Fibroblast of the conjunctiva (primary cell): ENCODE results near the gene SSTR5.
"Not testable (repeated sequence)": the region's sequence is repeated elsewhere in the genome, so short reads cannot be mapped to it uniquely, and the experiment has no call there.

Experiments
- DNase-seq: peaks from one replicate; pipeline ENCODE4 v3.0.0-alpha.2; 2010; ENCODE audit warnings: low read depth

Gene SSTR5

GRCh38 chr16:1090620-1091587 lies 18.4 kb downstream of the SSTR5 start:
- no peak for DNase-seq

DNA sequence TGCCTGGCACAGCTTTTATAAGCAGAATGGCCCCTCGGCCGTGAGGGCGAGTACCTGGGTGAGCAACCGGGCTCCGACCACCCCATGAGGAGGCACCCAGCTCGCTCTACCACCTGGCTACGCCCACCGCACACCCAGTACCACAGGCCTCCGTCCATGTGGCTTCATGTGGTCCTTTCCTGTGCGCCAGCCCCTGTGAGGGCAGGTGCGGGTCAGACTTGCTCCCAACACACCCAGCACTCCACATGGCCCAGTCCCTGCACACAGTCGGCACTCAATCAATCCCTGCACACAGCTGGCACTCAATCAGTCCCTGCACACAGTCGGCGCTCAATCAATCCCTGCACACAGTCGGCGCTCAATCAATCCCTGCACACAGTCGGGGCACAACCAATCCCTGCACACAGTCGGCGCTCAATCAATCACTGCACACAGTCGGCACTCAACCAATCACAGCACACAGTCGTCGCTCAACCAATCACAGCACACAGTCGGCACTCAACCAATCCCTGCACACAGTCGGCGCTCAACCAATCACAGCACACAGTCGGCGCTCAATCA lies 19.5 kb downstream of the SSTR5 start:
- DNase-seq: no peak

DNA sequence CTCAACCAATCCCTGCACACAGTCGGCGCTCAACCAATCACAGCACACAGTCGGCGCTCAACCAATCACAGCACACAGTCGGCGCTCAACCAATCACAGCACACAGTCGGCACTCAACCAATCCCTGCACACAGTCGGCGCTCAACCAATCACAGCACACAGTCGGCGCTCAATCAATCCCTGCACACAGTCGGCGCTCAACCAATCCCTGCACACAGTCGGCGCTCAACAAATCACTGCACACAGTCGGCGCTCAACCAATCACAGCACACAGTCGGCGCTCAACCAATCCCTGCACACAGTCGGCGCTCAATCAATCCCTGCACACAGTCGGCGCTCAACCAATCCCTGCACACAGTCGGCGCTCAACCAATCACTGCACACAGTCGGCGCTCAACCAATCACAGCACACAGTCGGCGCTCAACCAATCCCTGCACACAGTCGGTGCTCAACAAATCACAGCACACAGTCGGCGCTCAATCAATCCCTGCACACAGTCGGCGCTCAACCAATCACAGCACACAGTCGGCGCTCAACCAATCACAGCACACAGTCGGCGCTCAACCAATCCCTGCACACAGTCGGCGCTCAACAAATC lies 20.2 kb downstream of the SSTR5 start:
- DNase-seq: not testable (repeated sequence)

- DNase-seq: no peak
Observed at GRCh38 chr16:1093284-1094123, 21.0 kb downstream of the SSTR5 start.

DNA sequence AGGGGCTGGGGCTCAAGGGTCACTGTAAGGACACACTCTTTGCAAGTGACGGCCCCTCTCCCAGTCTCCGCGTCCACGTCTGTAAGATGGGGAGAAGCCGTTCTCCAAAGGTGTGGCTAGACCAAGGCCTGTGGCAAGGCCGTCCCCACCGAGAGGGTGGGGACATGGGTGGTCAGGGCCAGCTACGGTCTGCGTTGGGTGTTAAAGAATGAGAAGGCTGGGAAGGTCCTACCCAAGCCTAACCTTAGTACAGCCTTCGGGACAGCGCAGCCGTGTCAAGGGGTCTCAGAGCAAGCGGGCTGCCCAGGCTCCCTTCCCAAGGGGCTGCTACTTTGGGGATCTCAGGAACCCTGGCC lies 21.6 kb downstream of the SSTR5 start:
- DNase-seq: no peak

- DNase-seq: no peak
Observed at GRCh38 chr16:1094601-1095449, 22.3 kb downstream of the SSTR5 start.

DNA sequence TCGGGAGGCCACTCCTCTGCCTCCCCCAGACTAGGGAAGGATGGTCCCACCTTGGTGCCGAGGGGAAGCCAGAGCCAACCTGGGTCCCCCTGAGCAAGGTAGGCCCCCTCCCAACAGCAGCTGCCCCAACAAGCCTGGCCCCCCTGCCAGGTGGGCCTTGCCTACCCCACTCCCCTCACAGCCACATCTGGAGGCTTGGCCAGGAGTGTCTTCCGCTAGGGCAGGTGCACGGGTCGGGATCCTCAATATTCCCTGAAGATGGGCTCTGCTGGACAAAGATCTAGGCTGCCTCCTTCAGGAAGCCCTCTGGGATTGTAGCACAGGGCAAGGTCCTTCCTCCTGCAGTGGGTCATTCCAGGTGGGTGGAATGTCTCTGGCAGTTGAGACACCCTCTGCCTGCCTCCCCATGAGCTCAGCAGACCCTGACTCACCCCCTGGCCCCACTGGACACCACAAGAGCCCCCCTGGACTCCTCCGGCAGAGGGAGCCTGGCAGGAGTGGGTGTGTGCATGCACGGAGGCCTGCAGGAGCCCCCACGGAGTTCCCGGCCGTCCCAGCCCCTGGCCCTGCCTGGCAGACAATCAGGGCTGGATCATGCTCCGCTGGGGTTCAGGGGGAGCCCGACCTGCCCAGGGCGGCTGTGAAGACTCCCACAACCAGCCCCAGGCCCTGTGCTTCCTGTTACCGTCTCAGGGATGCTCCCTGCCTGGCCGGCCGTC lies 23.1 kb downstream of the SSTR5 start:
- no peak for DNase-seq

DNA sequence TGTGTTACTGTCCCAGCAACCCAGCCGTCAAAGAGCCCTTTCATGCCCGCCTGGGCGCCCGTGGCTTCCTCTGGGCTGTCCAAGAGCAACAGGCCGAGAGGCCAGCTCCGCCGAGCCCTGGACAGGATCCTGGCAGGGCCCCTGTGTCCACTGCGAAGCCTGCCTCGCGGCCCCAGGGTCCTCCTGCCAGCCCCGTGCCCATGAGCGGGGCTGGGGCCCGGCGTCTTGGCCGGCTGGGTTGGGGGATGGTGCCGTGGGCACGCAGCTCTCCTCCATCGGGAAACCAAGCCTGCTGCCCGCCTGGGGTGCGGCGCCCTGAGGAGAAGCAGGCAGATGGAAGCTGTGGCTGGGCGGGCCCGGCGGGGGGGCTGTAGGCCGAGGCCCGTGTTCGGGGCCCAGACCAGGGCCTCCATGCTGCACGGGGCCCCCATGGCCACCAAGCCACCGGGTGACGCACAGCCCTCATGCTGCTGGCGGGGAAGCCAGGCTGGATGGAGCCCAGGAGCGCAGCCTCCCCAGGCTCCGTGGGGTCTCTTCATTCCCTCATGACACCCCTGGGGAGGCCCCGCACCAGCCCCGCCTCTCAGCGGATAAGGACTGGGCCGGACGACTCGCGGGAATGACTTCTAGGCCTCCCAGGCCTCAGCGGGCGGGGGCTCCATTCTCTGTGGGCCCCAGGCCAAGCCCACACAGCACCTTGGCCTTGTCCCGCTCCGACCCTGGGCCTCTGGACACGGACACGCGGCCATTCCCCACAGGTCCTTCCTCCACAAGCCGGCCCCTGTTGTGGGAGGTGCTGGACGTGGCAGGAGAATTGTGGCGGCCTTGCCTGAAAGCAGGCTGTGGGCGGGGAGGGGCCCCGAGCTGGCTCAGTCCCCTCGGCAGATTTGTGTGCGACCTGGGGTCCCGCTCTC lies 23.9 kb downstream of the SSTR5 start, which contains the start of gene C1QTNF8:
Gene C1QTNF8 (minus strand): TSS at position 76 of the 914 bp plus-strand sequence. CDS start 1,322 bp downstream, outside the sequence.
- DNase-seq: no peak

DNA sequence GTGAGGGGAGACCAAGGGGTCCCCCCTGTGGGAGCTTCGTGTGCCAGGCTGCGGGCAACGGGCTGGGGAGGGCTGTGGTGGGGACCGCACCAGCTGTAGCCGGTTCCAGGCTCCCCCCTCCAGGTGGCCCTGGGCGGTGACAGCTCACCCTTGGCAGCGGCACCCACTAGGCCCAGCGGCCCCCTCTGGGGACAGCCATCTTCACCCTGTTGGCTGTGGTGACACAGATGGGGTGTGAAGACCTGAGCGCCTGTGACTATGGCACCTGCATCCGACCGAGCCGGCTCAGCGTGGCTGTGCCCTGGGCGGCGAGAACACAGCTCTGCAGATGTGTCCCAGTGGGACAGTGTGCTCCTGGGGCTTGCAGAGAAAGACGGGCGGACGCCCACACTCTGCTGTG lies 24.6 kb downstream of the SSTR5 start:
- DNase-seq: no peak

GRCh38 chr16:1097800-1098199 lies 25.3 kb downstream of the SSTR5 start:
- DNase-seq: no peak

DNA sequence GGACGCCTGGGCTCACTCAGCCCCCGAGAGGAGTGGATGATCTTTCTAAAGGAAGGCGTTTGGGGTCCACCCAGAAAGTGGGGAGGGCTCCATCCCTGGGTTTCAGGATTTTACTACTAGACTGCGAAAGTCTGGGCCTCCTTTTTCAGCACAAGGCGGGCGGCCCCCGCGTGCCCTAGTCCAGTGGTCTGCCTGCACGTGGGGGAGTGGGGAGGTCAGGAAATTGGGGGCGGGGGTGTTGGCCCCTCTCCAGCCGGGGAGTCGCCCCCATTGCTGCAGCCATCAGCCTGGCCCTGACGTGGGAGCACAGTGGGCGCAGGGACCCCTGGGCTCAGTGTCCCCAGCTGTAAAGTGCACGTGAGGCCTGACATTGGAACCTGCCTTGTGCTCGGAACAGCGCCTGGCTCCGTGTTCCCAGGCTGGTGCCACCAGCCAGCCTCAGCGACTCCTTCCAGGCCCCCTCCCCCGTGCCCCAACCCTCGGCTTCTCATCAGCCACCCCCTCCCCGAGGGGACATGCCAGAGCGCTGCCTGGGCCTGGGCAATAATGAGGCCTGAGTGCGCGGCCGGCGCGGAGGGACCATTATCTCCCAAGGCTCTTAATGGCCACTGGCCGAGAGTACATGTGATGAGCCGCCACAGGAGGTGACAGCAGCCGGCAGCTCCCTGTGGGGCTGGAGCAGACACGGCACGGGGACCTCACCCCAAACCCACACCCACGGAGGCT lies 25.9 kb downstream of the SSTR5 start:
- no peak for DNase-seq

DNA sequence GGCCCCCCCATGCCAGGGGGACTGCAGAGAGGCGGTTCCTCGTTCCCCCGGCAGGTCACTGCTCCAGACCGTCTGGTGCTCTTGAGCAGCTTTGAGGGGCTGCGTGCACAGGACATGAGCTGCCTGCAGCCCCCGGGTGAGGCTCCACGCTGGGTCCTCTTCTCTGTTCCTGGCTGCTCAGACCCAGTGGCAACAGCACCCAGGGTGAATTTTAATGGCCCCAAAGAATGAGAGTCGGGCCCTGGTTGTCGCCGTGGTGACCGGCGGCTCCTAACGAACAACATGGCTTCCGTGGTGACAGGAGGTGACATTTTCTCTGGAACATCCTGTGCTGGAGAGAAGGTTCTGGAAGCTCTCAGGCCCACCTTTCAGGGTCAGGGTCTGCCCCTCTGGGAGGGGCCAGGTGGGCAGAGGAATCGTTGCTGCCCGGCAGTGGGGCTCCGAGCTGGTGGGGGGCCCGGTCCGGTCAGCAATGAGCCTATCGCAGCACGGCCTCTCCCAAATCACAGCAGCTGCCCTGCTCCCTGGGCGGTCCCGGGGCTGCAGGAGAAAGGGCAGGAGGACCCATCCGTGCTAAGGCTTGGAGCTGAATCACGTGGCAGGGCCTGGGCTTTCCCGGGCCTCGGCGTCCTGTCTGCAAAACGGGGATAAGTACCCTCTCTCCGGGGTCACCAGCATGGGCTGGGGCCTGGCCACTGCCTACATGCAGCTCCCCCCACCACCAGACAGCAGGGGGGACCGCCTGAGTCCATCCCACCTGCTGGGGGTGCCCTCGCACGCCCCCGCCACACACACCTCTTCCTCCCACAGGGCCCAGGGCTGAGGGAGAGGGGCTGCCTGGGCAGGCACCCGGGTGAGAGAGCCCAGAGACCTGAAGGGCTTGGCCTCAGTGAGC lies 26.9 kb downstream of the SSTR5 start:
- no peak for DNase-seq

GRCh38 chr16:1100084-1100800 lies 27.7 kb downstream of the SSTR5 start:
- no peak for DNase-seq

DNA sequence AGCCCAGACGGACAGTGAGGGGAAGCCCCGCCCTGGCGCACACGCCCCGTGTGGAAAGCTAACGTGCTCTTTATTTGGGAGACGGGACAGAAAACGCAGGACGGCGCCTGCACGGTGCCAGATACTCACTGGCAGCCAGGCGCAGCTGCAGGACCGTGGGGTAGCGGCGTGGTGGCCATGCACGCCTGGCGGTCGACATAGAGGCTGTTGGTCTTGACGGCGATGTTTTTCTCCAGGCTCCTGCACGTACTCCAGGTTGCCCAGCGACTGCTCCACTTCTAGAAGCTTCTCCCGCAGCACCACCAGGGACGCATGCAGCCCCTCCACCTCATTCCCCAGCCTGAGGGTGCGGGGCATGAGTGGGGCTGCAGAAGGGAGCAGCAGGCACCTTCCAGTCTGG lies 28.6 kb downstream of the SSTR5 start:
- no peak for DNase-seq

DNA sequence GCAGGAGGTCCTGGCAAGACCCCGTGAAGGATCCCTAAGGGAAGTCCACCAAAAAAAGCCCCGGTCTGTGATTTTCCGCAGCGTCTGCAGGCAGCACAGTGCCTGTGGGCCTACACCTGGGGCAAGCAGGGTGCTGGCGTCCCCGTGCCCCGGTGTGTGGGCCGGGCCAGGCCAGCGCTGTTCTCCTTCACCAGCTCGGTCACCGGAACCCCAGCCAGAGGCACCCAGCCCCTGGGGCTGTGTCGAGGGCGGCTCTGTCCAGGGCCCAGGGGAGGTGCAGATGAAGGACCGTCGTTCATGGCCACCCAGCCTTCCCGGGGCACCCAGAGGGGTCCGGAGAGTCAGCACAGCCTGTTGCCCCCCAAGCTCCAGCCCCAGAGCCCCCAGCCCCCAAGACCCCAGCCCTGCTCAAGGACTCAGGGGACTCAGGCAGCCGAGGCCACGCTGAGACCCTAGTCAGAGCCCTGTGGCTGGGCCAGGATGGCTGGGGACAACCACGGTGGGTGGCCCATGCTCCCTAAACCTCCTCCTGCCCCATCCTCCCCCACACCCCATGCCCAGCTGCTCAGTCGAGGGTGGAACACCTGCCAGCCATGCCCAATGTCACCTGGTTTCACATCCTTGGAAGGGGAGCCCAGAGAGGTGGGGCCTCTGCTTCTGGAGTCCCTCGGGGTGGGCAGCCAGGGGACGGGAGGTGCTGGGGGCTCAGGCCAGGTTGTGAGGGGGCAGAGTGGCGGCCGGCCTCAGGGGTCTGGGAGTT lies 29.2 kb downstream of the SSTR5 start:
- DNase-seq: no peak

DNA sequence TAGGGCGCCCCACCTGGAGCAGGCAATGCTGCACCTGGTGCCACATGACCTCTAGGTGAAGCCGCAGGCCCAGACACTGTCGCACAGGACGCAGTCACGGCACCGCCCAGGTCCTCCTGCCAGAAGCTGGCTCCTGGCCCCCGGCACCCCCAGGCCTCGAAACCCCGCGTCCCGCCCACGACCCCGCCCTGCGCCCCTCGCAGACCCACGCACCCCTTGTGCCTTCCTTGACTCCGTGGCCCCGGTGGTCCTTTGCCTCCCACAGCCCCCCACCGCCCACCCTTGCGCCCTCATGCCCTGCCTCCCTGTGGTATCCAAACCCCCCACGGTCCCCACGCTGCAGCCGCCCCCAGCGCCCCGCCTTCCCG lies 29.8 kb downstream of the SSTR5 start:
- DNase-seq: no peak
